Keratinocyte (primary cell): ENCODE measurements around the gene HHIPL1. TPM values are rescaled to one million over a fixed set of nuclear protein-coding genes. Genes with fewer than 3 reads are reported as not detected.

Source experiments
- DNase-seq: peaks from one replicate; pipeline ENCODE4 v3.0.0-alpha.2; 2011; ENCODE audit warnings: low read depth, missing footprints, low spot score
- FAIRE-seq: peaks from 2 replicates; lab custom pipeline; 2011; peaks lifted over from hg19 to GRCh38; lab: Jason Lieb, UNC
- H2AFZ ChIP-seq: 2 replicates; pipeline ENCODE4 v1.6.0; 2012; ENCODE audit warnings: low read length, control low read depth, inconsistent platforms; ENCODE audit not compliant: control insufficient read depth
- H3K27ac ChIP-seq: 2 replicates; pipeline ENCODE4 v1.5.1; 2011; ENCODE audit warnings: low read length; ENCODE audit not compliant: control insufficient read depth, insufficient read depth
- H3K27me3 ChIP-seq: 3 replicates; pipeline ENCODE4 v1.6.0; 2011; ENCODE audit warnings: low read length; ENCODE audit not compliant: control insufficient read depth, insufficient read depth; ENCODE audit errors: extremely low read depth
- H3K36me3 ChIP-seq, 2 experiments: 2 replicates in 1 of 2; 3 replicates in 1 of 2; pipeline ENCODE4 v1.5.1; 2011; ENCODE audit warnings: low read length in 2 of 2, mild to moderate bottlenecking in 1 of 2; ENCODE audit not compliant: control insufficient read depth in 2 of 2, insufficient read depth in 2 of 2; ENCODE audit errors: extremely low read depth in 1 of 2
- H3K4me1 ChIP-seq: 3 replicates; pipeline ENCODE4 v1.5.1; 2011; ENCODE audit warnings: low read length; ENCODE audit not compliant: control insufficient read depth, insufficient read depth; ENCODE audit errors: extremely low read depth
- H3K4me2 ChIP-seq: 3 replicates; pipeline ENCODE4 v1.6.0; 2011; ENCODE audit warnings: low read depth, low read length; ENCODE audit not compliant: control insufficient read depth, insufficient read depth; ENCODE audit errors: extremely low read depth
- H3K4me3 ChIP-seq, 3 experiments: fragments of 200-600 bp in 1 of 3; sonication (generic) in 1 of 3; 2 replicates in 2 of 3; 3 replicates in 1 of 3; pipeline ENCODE4 v1.5.1; 2011 to 2016; ENCODE audit warnings: low read length in 3 of 3, mild to moderate bottlenecking in 3 of 3, control low read depth in 2 of 3, inconsistent platforms in 1 of 3, low read depth in 1 of 3, mixed read lengths in 1 of 3, mixed run types in 1 of 3, moderate library complexity in 1 of 3; ENCODE audit not compliant: control insufficient read depth in 2 of 3, insufficient read depth in 2 of 3; ENCODE audit errors: extremely low read depth in 1 of 3
- H3K79me2 ChIP-seq: 2 replicates; pipeline ENCODE4 v1.6.0; 2012; ENCODE audit warnings: low read length; ENCODE audit not compliant: control insufficient read depth, insufficient read depth
- H3K9ac ChIP-seq: 3 replicates; pipeline ENCODE4 v1.6.0; 2011; ENCODE audit warnings: low read length; ENCODE audit not compliant: control insufficient read depth, insufficient read depth; ENCODE audit errors: extremely low read depth
- H3K9me1 ChIP-seq: 3 replicates; pipeline ENCODE4 v1.6.0; 2011; ENCODE audit warnings: low read length; ENCODE audit not compliant: control insufficient read depth, insufficient read depth; ENCODE audit errors: extremely low read depth
- H3K9me3 ChIP-seq: 2 replicates; pipeline ENCODE4 v1.5.1; 2012; ENCODE audit warnings: low read depth, low read length; ENCODE audit not compliant: control insufficient read depth
- H4K20me1 ChIP-seq: 3 replicates; pipeline ENCODE4 v1.6.0; 2011; ENCODE audit warnings: low read length; ENCODE audit not compliant: control insufficient read depth, insufficient read depth; ENCODE audit errors: extremely low read depth
- CTCF ChIP-seq, 3 experiments: IDR thresholded peaks in 1 of 3; conservative IDR thresholded peaks in 1 of 3; optimal IDR thresholded peaks in 1 of 3; 2 replicates in 2 of 3; 3 replicates in 1 of 3; pipeline versions ENCODE3 to v1.5.1; 2011; ENCODE audit warnings: low read length in 3 of 3, mild to moderate bottlenecking in 3 of 3, moderate library complexity in 2 of 3, control low read depth in 1 of 3, inconsistent platforms in 1 of 3; ENCODE audit not compliant: insufficient read depth in 2 of 3; ENCODE audit errors: extremely low read depth in 1 of 3
- EZH2 ChIP-seq: IDR thresholded peaks from one replicate; pipeline ENCODE4 v1.6.1; 2012; ENCODE audit warnings: inconsistent platforms, mild to moderate bottlenecking, low read length, moderate library complexity
- dilution Hi-C: fragments of 300-500 bp; cut with MboI; formaldehyde crosslinking; loops from one replicate; pipeline ENCODE4 v1.7.0; 2020; ENCODE audit warnings: low sequenced_read_pairs; ENCODE audit not compliant: extremely low pct_ligation_motif_present
- polyA plus RNA-seq, 5 experiments: library from polyadenylated mRNA; depleted of rRNA in 3 of 5; stranded (reverse) in 3 of 5; stranded (forward) in 1 of 5; unstranded in 1 of 5; fragments of >200 nt; gene quantifications; 1 replicate in 1 of 5; 2 replicates in 3 of 5; 3 replicates in 1 of 5; pipeline versions ENCODE4 v1.2.1 to v1.2.3, GENCODE V29; 2011 to 2012; ENCODE audit warnings: missing spikeins in 2 of 5, low read depth in 1 of 5, low replicate concordance in 1 of 5

The HHIPL1 gene
- polyA plus RNA-seq, 1 donor (not counting 4 experiments of a cell fraction or from before 2014, with no cell fraction given), result 0.08 TPM

GRCh38 chr14:99604278-99604765 is 40.6 kb upstream of the HHIPL1 start:
- FAIRE-seq, result no peak
- H3K9me3 ChIP-seq, result no peaks in the 10 kb centered on the region
- H4K20me1 ChIP-seq, result peaks cover 18% of the 10 kb centered on the region

GRCh38 chr14:99604766-99605298 is 40.1 kb upstream of the HHIPL1 start:
- TF ChIP-seq CTCF (optimal IDR thresholded peaks at IDR 0.05 in 1 of 3, IDR thresholded peaks at IDR 0.05 in 1 of 3, conservative IDR thresholded peaks at IDR 0.05 in 1 of 3; ENCODE audit: extremely low read depth in 1 of 3, insufficient read depth in 2 of 3, low read length in 3 of 3), result no peak
- TF ChIP-seq EZH2, result no peak
- no peak for FAIRE-seq
- Histone ChIP-seq H2AFZ (peak overlapping the region; percentile 46), H3K27me3 (no peaks in the 10 kb centered on the region), H3K4me1 (peaks cover 37% of the 10 kb centered on the region), H3K9me3 (no peaks in the 10 kb centered on the region), H3K36me3 (no peaks in the 10 kb centered on the region), H3K9ac (peak overlapping the region; percentile 86), H3K4me3 (peak overlapping the region; percentile 73 to 89 (median 81)), H3K27ac (peak overlapping the region; percentile 78), H3K79me2 (peaks cover 39% of the 10 kb centered on the region), H3K4me2 (peak overlapping the region; percentile 91), H4K20me1 (peaks cover 15% of the 10 kb centered on the region), H3K9me1 (peaks cover 9% of the 10 kb centered on the region)
- no peak for DNase-seq
- dilution Hi-C loops, result no loop called here

More at GRCh38 chr14:99604278-99604765, 40.6 kb upstream of the HHIPL1 start:
- Histone ChIP-seq H3K36me3 (no peaks in the 10 kb centered on the region), H3K4me1 (peaks cover 37% of the 10 kb centered on the region), H2AFZ (peak overlapping the region; percentile 46), H3K9me1 (peaks cover 9% of the 10 kb centered on the region), H3K27me3 (no peaks in the 10 kb centered on the region), H3K4me2 (peak overlapping the region; percentile 91), H3K9ac (peak overlapping the region; percentile 86), H3K27ac (peak overlapping the region; percentile 78), H3K79me2 (peaks cover 45% of the 10 kb centered on the region), H3K4me3 (peak overlapping the region; percentile 73 to 89 (median 81))
- dilution Hi-C loops, result no loop called here
- TF ChIP-seq EZH2 (no peak), CTCF (optimal IDR thresholded peaks at IDR 0.05 in 1 of 3, IDR thresholded peaks at IDR 0.05 in 1 of 3, conservative IDR thresholded peaks at IDR 0.05 in 1 of 3; ENCODE audit: extremely low read depth in 1 of 3, insufficient read depth in 2 of 3, low read length in 3 of 3) (no peak)
- no peak for DNase-seq
